Activated naive CD4-positive, alpha-beta T cell treated with anti-CD3 and anti-CD28 coated beads, Interleukin-2, amount 50 U/mL, for 72 hours (primary cell): ENCODE data around the gene PTPN4. TPM values are rescaled to one million over a fixed set of nuclear protein-coding genes. Genes with fewer than 3 reads are reported as not detected.
A peak's percentile ranks its signal among the peaks of the same experiment; 100 is the strongest.

ENCODE experiments used
- ATAC-seq, 2 donors: fragments of 150-1000 bp; cut with Tn5 transposase; 2 replicates each; pipeline ENCODE4 v1.10.0; 2021; ENCODE audit warnings: mild to moderate bottlenecking in 2 of 2, moderate library complexity in 2 of 2
- DNase-seq, 2 donors: peaks; one replicate each; pipeline ENCODE4 v3.0.0; 2021 to 2022; ENCODE audit warnings: low spot score in 2 of 2
- H3K27ac Mint-ChIP-seq, 2 donors: one replicate each; pipeline ENCODE4 v1.8.0; 2022; ENCODE audit warnings: mild to moderate bottlenecking in 2 of 2, mixed read lengths in 2 of 2
- H3K36me3 Mint-ChIP-seq, 2 donors: one replicate each; pipeline ENCODE4 v1.8.0; 2022; ENCODE audit warnings: mixed read lengths in 2 of 2
- H3K9me3 Mint-ChIP-seq, 2 donors: one replicate each; pipeline ENCODE4 v1.8.0; 2022; ENCODE audit warnings: mixed read lengths in 2 of 2
- total RNA-seq, 2 donors: library from RNA; stranded (reverse); gene quantifications; one replicate each; pipeline ENCODE4 v1.2.3, GENCODE V29; 2022

PTPN4 gene
- total RNA-seq, 2 donors from 2014 or later = 27.3 to 32.9 TPM

DNA sequence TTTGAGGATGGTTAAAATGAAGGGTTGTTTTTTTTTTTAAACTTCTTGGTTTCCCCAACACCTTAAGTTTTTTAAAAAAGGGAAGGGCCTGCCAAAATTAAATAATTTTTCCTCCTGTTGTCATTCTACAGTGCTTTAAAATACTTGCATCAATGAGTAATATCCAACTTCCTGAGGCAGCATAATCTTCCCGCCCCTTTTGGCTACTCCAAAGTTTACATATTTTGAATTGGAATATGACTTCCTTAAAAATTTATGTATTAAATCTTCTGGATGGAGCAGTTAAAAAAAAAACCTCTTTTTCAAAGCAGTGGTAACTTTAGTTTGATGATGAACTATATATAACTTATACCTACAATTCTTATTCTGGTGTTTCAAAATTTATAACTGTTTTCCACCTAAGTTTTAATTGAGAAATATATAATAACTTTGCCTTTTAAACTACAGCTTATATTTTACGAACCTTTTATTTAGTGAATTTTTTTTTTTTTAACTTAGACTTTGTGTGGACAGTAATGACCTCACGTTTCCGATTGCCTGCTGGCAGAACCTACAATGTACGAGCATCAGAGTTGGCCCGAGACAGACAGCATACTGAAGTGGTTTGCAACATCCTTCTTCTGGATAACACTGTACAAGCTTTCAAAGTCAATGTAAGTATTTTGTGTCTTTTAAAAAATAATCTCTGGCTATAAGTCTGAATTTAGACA, 49.8 kb downstream of the PTPN4 start:
- Mint-ChIP-seq H3K9me3 (peaks cover 5 to 9% of the 10 kb centered on the region in 2 donors), H3K27ac (no peak overlapping the region), H3K36me3 (peaks cover 11 to 28% of the 10 kb centered on the region in 2 donors)
- ATAC-seq = no peak
- no peak for DNase-seq

DNA sequence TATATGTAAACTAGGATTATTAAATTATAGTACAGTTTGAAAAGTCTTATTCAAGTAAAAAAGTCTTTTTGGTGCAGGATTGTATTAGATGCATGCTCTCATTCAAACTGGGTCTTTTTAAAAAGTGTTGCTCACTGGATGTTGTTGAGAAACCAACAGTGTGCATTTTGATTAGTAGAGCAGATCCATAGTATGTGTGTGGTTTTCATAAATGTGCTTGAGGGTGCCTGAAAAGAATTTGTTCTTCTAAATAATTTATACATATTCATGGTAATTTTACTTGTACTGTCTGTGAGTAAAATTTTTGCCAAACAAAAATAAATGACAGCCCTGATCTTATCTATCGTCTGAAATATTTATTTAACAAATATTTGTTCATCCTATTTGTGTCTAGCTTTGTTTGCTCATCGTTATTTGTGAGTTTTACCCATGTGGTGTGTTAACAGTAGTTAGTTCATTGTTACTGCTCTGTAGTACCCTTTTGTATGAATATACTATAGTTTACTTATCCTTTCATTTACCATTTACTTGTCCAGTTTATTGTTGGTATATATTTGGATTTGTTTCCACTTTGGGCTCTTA, 50.4 kb downstream of the PTPN4 start:
- Mint-ChIP-seq H3K9me3 (peaks cover 5 to 7% of the 10 kb centered on the region in 2 donors), H3K27ac (no peak overlapping the region), H3K36me3 (peaks cover 9 to 22% of the 10 kb centered on the region in 2 donors)
- ATAC-seq = no peak
- DNase-seq = no peak

DNA sequence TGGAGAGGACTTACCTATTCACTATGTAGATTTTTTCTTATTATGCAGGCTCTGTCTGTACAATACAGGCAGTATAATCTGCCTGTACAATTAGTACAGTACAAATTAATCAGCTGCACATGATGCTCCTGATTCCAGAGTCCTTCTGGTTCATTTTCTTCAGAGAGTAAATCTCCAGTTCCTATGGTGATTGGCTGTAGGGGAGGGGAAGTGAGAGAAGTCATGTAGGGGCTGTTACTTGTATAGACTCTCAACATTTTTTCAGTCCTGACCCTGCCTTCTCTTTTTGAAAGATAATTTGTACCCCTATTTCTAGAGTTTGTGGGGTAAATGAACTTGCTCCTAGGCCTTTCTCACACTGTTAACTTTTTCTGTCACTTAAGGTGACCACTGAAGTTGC, 54.5 kb downstream of the PTPN4 start:
- Mint-ChIP-seq H3K36me3 (peaks cover 12 to 29% of the 10 kb centered on the region in 2 donors), H3K27ac (no peak overlapping the region), H3K9me3 (peaks cover 11 to 17% of the 10 kb centered on the region in 2 donors)
- ATAC-seq = no peak
- DNase-seq = no peak

DNA sequence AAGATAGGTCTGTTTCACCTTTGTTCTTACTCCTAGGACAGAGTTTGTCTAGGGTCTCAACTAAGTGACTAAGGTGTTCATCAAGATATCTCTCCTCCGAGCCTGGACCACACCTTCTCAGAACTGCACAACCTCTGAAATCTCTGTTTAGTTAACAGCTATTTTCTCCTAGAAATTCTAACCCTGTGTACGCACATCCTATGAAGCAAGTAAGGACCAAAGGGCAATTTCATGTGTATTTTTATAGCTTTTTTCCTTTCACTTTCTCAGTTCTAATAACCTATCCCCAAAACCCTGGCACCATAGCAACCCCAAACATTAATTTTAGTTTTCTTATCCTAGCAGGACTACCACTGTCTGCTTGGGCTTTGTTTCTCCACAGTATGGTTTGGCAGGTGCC, 59.1 kb downstream of the PTPN4 start:
- Mint-ChIP-seq H3K9me3 (peaks cover 11 to 17% of the 10 kb centered on the region in 2 donors), H3K36me3 (peaks cover 12 to 34% of the 10 kb centered on the region in 2 donors), H3K27ac (no peak overlapping the region)
- no peak for ATAC-seq
- no peak for DNase-seq

DNA sequence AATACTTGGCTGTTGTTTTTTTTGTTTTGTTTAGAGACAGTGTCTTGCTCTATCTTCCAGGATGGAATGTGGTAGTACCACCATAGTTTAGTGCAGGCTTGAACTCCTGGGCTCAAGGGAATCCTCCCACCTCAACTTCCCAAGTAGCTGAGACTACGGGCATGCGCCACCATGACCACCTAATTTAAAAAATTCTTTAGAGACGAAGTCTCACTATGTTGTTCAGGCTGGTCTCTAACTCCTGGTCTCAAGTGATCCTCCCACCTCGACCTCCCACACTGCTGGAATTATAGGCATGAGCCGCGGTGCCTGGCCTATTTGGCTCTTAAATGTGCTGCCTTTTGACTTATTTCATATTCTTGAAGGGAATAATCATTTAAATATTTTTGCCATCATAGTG, 60.1 kb downstream of the PTPN4 start:
- ATAC-seq (no peak), DNase-seq (no peak)
- H3K36me3 Mint-ChIP-seq = peaks cover 12 to 27% of the 10 kb centered on the region in 2 donors
- H3K27ac Mint-ChIP-seq = no peak overlapping the region
- H3K9me3 Mint-ChIP-seq = peaks cover 11 to 17% of the 10 kb centered on the region in 2 donors

DNA sequence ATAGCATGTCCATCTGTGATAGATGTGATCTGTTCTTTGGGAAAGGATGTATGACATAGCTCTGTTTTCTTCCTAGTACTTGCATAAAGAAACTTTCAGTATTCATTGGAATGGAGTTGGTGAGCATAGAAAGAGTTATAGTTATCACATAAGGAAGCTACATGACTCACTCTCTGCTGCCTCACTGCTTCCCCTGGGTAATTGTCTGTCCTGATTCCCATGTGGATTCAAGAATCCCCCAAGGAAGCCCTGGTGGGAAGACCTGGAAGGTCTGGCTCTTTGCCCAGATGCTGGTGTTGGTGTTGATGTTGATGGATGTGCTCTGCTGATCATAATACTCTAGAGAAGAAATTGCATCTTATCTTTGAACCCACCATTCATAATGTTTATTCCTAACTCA, 60.6 kb downstream of the PTPN4 start:
- peaks cover 12 to 27% of the 10 kb centered on the region in 2 donors for H3K36me3 Mint-ChIP-seq
- DNase-seq (no peak), ATAC-seq (no peak)
- H3K9me3 Mint-ChIP-seq = peaks cover 11 to 17% of the 10 kb centered on the region in 2 donors
- peak overlapping the region in 1 of 2 donors; percentile 32 for H3K27ac Mint-ChIP-seq

DNA sequence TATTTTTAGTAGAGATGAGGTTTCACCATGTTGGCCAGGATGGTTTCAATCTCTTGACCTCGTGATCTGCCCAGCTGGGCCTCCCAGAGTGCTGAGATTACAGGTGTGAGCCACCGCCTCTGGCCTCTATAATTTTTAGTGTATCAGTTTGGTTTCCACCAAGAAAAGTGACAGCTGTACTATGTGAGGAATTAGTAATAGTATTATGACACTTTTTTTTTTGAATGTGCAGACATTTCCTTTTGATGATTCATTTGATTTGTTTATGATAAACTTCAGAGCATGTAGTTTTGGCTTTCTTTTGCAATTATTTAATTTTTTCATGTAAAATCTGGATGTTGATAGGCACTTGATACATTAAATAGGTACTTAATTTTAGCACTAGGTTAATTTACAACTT, 61.5 kb downstream of the PTPN4 start:
- H3K36me3 Mint-ChIP-seq = peaks cover 12 to 27% of the 10 kb centered on the region in 2 donors
- H3K9me3 Mint-ChIP-seq = peaks cover 11 to 17% of the 10 kb centered on the region in 2 donors
- no peak for DNase-seq
- ATAC-seq = peak; percentile 54 to 88
- no peak overlapping the region for H3K27ac Mint-ChIP-seq

DNA sequence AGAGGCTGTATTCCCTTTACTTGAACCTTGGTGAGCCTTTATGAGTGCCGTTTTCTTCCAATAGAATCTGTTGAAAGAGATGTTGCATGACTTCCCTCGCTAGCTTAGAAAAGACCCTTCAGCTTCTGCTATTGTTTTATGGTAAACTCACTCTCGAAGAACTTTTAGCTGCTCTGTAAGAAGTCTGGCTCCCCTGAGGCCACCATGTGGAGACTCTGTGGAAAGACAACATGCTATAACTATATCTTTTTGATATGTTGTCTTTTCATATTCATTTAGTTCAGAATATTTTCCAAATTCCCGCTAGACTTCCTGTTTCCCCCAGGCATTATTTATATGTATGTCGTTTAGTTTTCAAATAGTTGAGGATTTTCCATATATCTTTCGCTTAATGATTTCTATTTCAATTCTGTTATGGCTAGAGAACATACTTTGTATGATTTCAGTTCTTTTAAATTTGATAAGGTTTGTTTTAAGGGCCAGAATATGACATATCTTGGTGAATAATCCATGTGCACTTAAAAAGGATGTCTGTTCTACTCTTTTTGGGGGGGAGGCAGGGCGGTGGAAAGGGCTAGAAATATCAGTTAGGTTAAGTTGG, 64.1 kb downstream of the PTPN4 start:
- peak in 1 of 2 donors; percentile 49 for ATAC-seq
- Mint-ChIP-seq H3K36me3 (peaks cover 0 to 7% of the 10 kb centered on the region in 2 donors), H3K27ac (peak overlapping the region in 1 of 2 donors; percentile 44), H3K9me3 (peaks cover 0 to 2% of the 10 kb centered on the region in 2 donors)
- DNase-seq = no peak

DNA sequence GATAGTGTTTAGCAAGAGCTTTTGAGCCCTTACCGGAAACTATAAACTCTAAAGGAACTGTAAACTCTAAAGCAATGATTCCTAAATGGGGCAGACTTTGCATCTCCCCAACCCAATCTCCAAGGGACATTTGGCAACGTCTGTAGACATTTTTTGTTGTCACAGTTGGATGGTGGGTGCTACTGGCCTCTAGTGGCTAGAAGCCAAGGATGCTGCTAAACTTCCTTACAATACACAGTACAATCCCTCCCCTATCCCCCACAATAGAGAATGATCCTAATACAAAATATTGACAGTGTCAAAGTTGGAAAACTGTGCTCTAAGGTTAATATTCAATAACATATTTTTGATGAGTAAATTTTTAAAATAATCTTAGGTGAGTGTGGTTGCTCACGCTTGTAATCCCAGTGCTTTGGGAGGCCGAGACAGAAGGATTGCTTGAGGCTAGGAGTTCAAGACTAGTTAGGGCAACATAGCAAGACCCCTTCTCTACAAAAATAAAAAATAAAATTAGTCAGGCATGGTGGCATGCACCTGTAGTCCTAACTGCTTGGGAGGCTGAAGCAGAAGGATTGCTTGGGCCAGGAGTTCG, 66.7 kb downstream of the PTPN4 start:
- peak; percentile 50 to 59 for ATAC-seq
- H3K27ac Mint-ChIP-seq = no peak overlapping the region
- H3K36me3 Mint-ChIP-seq = peaks cover 8 to 22% of the 10 kb centered on the region in 2 donors
- peak in 1 of 2 donors; percentile 27 for DNase-seq
- peaks cover 5 to 6% of the 10 kb centered on the region in 2 donors for H3K9me3 Mint-ChIP-seq

DNA sequence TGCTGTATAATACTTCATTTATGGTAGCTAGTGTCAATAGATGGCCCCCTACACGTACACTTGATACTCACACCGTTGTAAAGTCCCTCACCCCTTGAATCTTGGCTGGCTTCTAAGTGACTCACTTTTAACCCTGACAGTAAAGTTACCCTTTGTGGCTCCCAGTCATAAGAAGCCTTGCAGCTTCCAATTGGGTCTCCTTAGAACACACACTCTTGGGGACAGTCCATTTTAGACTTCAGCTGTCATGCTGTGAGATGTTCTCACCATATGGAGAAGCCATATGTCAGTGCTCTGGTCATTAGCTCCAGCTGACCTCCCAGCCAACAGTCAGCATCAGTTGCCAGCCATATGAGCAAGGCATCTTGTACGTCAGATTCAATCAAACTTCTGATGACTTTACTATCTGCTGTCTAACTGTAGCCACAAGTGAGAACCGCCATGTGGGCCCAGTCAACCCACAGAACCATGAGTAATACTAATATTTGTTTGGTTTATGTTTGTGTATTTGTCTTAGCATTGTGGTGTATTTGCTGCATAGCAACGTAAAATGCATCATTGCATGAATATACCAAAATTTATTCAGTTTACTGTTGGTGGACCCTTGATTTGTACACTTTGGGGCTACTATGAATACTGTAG, 68.3 kb downstream of the PTPN4 start:
- Mint-ChIP-seq H3K27ac (no peak overlapping the region), H3K36me3 (peaks cover 8 to 23% of the 10 kb centered on the region in 2 donors), H3K9me3 (peaks cover 5 to 6% of the 10 kb centered on the region in 2 donors)
- ATAC-seq = peak; percentile 85 to 91
- DNase-seq = no peak

DNA sequence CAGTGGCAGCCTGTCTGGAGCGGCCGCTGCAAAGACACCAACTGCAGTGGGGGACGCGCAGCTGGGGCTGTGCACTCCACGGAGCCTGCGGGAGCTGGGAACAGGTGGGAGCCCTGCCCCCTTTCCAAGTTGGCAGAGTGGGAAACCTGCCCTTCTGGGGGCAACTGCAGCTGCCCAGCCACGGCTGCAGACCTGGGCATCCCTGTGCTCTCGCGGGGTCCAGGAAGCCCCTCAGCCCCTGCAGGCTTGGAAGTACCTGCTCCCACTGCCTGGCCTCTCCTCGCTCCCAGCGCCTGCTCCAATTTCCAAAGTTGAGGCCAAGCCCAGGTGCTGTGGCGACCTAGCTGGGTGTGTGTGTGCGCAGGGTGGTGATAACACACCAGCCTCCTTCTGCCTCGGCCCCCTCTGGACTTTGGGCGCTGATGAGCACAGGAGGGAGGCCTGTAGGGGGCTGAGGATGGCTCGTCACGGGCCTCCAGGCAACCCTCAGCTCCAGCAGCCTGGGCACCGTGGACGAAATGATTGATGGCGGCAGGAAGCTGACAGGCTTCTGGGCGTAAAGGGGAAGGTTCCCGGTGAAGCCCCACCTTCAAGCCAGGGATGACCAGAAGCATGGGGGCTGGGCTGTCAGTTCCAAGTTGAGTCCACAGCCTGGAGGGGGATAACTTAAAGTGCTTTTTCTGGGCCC, 76.9 kb downstream of the PTPN4 start:
- Mint-ChIP-seq H3K27ac (no peak overlapping the region), H3K36me3 (no peaks in the 10 kb centered on the region), H3K9me3 (no peaks in the 10 kb centered on the region)
- ATAC-seq = no peak
- DNase-seq = no peak

DNA sequence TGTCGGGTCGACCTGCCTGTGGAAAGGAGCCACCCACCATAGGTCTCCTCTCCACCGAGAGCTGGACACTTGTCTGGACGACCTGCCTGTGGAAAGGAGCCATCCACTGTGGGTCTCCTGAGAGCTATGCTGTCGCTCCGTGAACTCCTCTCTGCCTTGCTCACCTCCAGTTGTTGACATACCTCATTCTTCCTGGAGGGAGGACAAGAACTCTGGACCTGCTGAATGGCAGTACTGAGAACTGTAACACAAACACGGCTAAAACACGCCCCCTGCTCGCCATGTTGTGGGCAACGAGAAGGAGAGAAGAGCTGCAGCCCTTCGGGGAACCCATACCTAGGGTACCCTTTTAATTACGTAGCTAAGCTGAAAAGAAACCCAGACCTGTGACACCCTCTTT, 77.6 kb downstream of the PTPN4 start:
- ATAC-seq (no peak), DNase-seq (no peak)
- Mint-ChIP-seq H3K27ac (no peak overlapping the region), H3K9me3 (no peaks in the 10 kb centered on the region), H3K36me3 (no peaks in the 10 kb centered on the region)

DNA sequence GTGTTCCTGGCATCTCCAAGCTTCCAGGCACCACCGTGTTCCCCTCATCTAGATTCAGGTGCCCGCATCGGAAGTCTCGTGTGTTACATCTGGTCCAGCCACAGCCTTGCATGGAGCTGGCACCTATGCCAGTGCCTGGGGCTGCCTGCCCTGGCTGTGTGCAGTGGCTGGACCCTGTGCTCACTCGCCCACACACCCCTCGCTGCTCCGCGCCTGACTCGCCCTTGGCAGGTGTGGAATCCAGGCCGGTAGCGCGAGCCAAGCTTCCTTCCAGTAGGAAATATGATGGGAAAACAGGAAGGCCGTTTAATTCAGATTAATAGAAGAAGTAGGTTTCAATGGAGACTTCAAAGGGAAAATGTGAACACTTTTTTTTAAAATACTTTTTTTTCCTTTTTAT, 78.0 kb downstream of the PTPN4 start:
- no peaks in the 10 kb centered on the region for H3K36me3 Mint-ChIP-seq
- ATAC-seq = no peak
- no peaks in the 10 kb centered on the region for H3K9me3 Mint-ChIP-seq
- H3K27ac Mint-ChIP-seq = no peak overlapping the region
- no peak for DNase-seq

DNA sequence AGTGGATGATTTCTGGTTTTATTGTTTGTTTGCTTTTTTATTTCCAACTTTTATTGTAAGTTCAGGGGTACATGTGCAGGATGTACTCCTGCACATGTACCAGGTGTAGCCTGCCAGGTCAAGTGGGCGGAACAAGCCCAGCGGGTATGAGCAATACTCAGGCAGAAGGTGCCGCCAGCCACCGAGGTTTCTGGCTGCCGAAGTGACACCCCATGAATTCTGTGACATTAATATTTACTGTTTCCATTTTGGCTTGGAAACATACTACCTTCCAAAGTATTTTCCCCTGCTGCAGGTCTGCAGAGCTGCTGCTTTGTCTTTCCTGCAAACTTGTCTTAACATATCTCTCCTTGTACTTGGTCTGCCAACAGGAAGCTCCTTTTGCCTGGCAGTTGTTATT, 78.5 kb downstream of the PTPN4 start:
- Mint-ChIP-seq H3K36me3 (no peaks in the 10 kb centered on the region), H3K27ac (peak overlapping the region in 1 of 2 donors; percentile 15), H3K9me3 (no peaks in the 10 kb centered on the region)
- ATAC-seq = no peak
- no peak for DNase-seq

DNA sequence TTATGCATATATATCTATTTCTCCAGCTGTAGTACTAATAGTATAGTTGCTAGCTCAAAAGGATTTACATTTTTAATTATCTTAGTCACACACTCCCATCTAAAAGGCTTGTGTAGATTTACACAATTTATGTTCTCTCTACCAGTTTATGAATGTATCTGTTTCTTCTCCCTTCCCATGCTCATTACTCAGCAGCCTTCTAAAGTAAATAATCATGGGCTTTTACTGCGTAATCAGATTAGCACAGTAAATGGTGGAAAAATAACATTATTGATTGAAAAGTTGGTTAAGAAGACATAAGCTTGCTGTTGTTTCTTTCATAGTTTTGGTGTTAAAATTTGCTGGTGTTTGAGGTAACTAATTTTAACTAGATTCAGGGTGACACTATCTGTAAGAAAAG, 81.8 kb downstream of the PTPN4 start:
- no peak for ATAC-seq
- H3K27ac Mint-ChIP-seq = no peak overlapping the region
- peaks cover 0 to 5% of the 10 kb centered on the region in 2 donors for H3K36me3 Mint-ChIP-seq

DNA sequence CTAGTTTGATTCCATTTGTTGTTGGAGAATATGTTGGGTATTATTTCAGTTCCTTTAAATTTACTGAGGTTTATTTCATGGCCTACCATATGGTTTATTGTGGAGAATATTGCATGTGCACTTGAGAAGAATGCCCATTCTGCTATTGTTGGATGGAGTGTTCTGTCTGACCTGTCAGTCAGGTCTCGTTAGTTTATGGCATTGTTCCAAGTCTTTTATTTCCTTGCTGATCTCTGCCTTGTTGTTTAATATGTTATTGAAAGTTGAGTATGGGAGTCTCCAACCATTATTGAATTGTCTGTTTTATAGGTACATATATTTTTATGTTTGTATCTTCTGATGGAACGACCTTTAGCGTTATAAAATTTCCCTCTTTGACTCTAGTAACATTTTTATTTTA, 86.3 kb downstream of the PTPN4 start:
- peaks cover 15 to 29% of the 10 kb centered on the region in 2 donors for H3K9me3 Mint-ChIP-seq
- ATAC-seq = no peak
- H3K36me3 Mint-ChIP-seq = peaks cover 22 to 36% of the 10 kb centered on the region in 2 donors
- H3K27ac Mint-ChIP-seq = no peak overlapping the region
- no peak for DNase-seq

More for the DNA sequence above, 81.8 kb downstream of the PTPN4 start:
- no peaks in the 10 kb centered on the region for H3K9me3 Mint-ChIP-seq
- no peak for DNase-seq
